ENCODE measurements around the gene ZBTB44.
"Not testable (repeated sequence)": the region's sequence is repeated elsewhere in the genome, so short reads cannot be mapped to it uniquely, and the experiment has no call there.

The ZBTB44 gene

DNA sequence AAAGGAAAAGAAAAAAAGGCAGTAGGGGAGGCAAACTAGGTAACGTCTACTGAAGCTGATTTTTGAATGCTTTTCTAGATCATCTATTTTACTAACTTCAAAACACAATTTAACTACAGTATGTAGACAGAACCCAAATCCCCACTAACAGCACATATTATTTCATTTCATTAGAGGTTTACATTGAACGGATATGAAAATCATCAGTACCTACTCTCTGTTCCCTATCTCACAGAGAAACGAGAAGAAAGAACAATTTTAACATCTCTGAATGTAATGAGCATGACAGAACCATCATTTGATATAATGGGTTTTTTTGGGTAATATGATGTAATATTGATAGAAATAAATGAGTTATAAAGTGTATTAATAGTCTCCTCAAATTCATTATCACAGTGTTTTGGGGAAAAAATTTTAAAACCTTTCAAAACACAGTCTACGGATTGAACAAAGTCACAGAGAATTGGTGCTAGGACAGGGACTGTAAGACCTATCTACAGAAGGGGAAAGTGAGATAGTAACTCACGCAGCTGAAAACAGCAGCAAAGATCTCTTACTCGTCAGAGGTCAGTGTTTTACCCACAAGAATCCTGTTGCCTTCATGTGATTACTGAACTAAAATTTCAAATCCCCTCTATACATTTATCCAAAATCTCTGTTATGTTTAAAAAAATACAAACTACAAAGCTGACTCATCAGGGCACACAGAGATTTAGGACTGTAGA lies 77.3 kb downstream of the ZBTB44 start:
- DNase-seq (ENCODE audit: low read depth), result no peak
- TF ChIP-seq, protein P1, sequence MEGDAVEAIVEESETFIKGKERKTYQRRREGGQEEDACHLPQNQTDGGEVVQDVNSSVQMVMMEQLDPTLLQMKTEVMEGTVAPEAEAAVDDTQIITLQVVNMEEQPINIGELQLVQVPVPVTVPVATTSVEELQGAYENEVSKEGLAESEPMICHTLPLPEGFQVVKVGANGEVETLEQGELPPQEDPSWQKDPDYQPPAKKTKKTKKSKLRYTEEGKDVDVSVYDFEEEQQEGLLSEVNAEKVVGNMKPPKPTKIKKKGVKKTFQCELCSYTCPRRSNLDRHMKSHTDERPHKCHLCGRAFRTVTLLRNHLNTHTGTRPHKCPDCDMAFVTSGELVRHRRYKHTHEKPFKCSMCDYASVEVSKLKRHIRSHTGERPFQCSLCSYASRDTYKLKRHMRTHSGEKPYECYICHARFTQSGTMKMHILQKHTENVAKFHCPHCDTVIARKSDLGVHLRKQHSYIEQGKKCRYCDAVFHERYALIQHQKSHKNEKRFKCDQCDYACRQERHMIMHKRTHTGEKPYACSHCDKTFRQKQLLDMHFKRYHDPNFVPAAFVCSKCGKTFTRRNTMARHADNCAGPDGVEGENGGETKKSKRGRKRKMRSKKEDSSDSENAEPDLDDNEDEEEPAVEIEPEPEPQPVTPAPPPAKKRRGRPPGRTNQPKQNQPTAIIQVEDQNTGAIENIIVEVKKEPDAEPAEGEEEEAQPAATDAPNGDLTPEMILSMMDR (IDR thresholded peaks at IDR 0.05; ENCODE audit: low read depth, low read length, missing control alignments), result no peak
- no peak overlapping the region for H3K4me3 ChIP-seq (ENCODE audit: low read depth, low read length)

DNA sequence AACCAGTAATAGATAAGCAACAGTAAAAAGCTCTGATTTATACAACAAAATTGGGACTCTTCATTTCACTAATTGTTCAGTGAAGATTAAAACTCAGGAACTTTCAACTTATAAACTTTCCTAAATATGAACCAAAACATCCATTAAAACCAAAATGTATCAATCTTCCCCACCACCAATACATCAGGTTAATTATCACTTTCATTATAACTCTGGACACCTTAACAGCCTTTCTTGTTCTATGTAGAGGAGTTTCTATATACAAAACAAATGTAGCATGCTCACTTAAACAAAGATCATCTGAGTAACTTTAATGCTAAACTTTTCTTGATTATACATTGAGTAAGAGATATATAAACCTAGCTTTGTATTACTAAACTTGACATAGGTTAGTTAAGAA lies 80.4 kb downstream of the ZBTB44 start:
- TF ChIP-seq, protein P1 (IDR thresholded peaks at IDR 0.05; ENCODE audit: low read depth, low read length, missing control alignments), result no peak

DNA sequence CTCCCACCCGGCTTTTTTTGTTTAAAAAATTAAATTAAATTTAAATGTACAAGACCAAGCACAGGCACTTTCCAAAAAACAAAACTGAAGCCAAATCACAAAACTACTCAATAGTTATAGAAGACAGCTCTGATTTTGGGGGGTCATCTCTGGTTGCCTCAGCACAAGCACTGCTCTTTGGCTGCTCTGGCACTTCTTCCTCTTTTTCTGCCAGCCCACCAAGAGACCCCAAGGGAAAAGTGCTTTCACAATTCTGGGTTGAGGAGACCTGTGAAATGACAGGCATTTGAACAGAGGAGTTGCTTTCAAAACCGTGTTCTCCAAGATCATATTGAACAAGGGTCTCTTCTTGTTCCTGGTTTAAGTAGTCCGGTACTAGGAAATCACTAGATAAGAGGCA lies 80.8 kb downstream of the ZBTB44 start:
- H3K4me3 ChIP-seq (ENCODE audit: low read depth, low read length); DNase-seq (ENCODE audit: low read depth): not testable (repeated sequence)

More for the DNA sequence above, 80.4 kb downstream of the ZBTB44 start:
- DNase-seq (ENCODE audit: low read depth), result no peak
- H3K4me3 ChIP-seq (ENCODE audit: low read depth, low read length), result no peak overlapping the region

DNA sequence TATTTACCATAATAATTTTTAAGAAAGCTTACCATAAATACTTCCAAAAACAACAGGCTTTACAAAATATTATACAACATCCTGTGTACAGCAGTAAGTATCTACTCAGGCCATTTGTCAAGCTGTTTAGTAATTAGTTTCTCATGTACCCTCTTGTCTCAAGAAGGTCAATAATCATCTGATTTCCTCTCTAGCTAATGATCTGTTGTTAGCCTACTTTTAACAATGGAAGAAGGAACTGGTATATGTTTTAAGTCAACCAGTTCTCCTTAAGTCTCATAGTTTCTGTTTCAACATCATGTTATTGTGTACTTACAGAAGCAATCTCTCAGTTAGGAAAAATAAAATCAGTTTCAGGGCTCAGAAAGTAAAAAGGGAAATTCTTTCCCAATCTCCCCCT lies 81.2 kb downstream of the ZBTB44 start:
- not testable (repeated sequence) for H3K4me3 ChIP-seq (ENCODE audit: low read depth, low read length); DNase-seq (ENCODE audit: low read depth)

DNA sequence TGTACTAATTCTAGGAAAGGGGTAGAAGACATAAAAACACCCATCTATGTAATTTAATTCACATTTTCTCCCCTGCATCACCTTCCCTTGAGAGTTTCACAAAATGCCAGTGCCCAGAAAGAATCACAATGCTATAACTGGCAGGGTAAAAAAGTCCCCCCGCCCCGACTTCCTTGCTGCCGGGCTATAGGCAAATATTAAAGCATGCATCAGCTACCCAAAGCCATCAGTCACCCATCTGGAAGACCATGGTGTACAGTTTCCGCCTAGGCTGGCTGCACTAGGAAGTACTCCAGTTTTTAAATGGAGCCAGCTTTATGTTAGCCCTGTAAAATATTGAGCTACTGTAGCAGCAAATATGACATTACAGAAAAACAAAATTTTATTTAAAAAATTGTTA lies 87.3 kb downstream of the ZBTB44 start:
- TF ChIP-seq, protein P1 (IDR thresholded peaks at IDR 0.05; ENCODE audit: low read depth, low read length, missing control alignments), result no peak
- no peak for DNase-seq (ENCODE audit: low read depth)
- no peak overlapping the region for H3K4me3 ChIP-seq (ENCODE audit: low read depth, low read length)

DNA sequence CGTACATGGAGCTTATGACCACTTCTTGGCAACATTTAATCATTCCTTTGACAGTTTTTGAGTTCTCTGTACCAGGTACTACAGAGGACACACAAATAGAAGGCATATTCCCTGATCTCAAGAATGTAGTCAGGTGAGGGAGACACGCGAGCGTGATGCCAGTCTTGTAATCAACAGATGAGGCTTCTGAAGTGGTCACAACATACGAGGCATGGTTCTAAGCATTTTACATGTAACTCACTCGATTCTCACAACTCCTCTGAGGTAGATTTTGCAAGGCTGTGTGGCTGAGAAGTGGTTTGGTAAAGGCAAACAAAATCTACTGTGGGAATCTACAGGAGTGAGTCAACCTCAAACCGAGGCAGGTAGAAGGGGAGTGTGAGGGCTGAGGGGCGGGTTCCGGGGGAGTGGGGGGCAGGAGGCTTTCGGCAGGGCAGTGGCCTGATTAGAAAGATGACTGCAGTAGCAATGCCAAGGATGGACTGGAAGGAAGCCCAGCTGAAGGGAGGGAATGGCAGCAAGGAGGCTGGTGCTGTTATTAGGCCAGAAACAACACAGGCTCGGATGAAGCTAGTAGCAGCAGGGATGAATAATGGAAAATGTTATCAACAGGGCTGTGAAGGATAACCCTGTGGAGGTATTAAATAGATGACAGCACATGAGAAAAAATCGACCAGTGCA lies 91.3 kb downstream of the ZBTB44 start:
- H3K4me3 ChIP-seq (ENCODE audit: low read depth, low read length), result no peak overlapping the region
- no peak for DNase-seq (ENCODE audit: low read depth)
- TF ChIP-seq, protein P1 (IDR thresholded peaks at IDR 0.05; ENCODE audit: low read depth, low read length, missing control alignments), result no peak

DNA sequence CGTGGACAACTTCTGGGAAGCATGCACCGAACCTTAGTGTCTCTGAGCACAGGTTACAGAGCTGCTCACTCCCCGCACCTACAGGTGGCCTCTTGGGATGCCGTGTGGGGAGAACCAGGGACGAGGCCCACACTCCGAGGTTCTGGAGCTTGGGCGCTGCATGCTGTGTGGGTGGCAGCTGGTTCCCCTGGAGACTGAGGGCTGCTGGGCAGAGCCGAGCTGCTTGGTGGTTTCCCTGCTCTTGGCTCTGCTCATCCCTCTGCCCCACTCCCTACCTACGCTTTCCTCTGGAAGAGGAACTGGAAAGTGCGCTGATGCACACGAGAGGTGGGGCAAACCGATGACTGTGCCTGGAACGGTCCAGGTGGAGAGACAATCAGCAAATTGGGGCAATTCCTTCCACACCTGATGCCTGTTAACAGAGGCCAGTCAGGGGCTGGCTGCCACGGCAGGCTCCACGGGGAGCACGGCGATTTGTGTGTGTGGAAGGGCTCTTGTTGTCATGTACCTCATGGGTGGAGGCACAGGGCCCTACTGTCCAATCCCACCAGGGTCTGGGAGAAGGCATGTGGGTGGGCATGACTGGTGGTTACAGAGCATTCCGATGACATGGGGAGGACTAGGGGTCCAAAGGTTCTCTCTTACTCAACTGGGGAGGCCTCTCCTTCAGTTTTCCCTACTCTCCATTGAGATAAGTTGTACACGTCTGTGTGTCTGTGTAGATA lies 94.2 kb downstream of the ZBTB44 start:
- H3K4me3 ChIP-seq (ENCODE audit: low read depth, low read length), result no peak overlapping the region
- no peak for DNase-seq (ENCODE audit: low read depth)
- TF ChIP-seq, protein P1 (IDR thresholded peaks at IDR 0.05; ENCODE audit: low read depth, low read length, missing control alignments), result no peak
